Activated T-helper 1 cell treated with anti-CD3 and anti-CD28 coated beads, Interleukin-2, amount 50 U/mL, for 16 hours (primary cell): ENCODE data around the gene PECR.
"Not testable (repeated sequence)": the region's sequence is repeated elsewhere in the genome, so short reads cannot be mapped to it uniquely, and the experiment has no call there.

Source experiments
- DNase-seq, 2 donors: peaks; one replicate each; pipeline ENCODE4 v3.0.0-alpha.2; 2020; ENCODE audit warnings: low read depth in 1 of 2, low spot score in 1 of 2

Gene PECR

DNA sequence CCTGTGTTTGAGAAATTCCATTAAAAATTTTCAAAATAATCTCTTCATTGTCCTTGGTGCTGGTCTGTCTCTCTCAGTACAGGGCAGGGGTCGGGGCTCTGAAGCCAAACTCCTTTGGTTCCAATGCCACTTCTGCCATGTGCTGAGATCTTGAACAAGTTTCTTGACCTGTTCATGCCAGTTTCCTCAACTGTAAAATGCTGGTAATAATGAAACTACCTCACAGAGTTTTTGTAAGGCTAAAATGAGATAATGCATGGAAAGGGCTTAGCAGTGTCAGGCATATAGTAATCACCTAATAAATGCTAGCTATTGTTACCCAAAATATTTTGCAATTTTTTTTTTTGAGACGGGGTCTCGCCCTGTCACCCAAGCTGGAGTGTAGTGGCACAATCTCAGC is 51.4 kb downstream of the PECR start:
- DNase-seq, result no peak

DNA sequence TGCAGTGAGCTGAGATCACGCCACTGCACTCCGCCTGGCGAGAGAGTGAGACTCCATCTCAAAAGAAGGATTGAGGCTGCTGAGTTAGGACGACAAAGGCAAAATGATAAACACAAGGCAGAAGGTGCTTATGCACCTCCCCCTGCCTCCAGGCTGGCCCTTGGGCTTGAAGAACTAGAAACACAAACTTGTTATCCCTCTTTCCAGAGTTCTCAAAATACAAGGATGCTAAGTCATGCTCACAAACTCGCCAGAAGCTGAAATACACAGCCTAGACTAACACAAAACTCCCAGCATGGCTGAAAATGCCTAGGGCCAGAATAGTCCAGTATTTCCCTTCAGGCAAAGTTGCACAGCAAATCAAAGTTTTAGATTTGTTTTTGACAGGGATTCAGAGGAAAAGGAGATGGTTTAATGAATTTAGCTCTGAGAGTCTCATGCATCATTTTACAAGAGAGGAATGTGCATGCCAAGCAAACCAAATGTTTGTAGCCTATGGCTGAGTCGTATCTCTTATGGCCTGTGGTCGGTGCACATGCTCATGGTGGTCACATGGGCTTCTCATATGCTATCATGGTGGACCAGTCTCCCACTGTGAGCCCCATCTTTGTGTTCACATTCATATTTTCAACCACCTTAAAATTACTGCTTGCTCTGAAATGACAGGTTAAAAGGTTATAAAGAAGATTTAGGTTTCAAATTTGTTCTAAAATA is 52.0 kb downstream of the PECR start:
- no peak for DNase-seq

GRCh38 chr2:216024779-216025336 is 56.8 kb downstream of the PECR start:
- DNase-seq, result no peak

- DNase-seq, result no peak
Observed at GRCh38 chr2:216023055-216023648, 58.5 kb downstream of the PECR start.

- DNase-seq, result no peak
Observed at GRCh38 chr2:216021768-216022565, 59.6 kb downstream of the PECR start.

DNA sequence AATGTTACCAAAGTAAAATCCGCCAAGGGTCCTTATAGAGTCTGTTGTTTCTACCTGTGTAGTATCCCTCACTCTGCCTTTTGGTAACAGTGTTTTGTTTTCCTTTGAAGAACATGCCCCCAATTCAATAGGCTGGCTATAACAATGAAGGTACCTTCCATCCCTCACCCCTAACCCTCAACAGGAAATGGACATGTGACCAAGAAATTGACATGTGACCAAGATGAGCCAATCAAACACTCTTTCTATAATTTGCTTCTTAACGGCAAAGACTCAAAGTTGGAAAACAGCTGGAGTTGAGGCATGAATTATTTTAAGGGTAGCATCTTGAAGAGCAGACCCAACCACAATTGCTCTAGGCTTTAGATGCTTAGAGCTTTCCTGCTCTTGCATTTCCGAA is 62.9 kb downstream of the PECR start:
- DNase-seq, result no peak

DNA sequence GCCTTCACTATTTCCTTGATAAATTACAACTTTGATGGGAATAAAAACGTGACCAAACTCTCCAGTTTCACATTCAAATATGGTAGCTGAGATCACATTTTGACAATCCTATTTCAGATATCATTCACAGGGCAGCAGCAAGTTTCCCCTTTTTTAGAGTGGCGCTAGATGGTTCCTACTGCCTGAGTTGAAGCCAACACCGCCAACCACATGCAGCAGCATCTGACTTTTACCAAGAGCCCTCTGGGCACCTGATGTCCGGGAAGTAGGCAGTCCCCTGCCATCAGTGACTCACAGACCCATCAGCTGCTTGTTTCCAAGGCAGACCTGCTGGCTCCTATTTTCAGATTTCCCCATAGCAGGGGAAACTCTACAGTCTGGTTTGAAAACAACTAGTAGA is 64.2 kb downstream of the PECR start:
- no peak for DNase-seq

- DNase-seq, result no peak
Observed at GRCh38 chr2:216016581-216016980, 65.0 kb downstream of the PECR start.

GRCh38 chr2:216015722-216016464 is 65.7 kb downstream of the PECR start:
- no peak for DNase-seq

- no peak for DNase-seq
Observed at GRCh38 chr2:216014986-216015385, 66.6 kb downstream of the PECR start.

GRCh38 chr2:216014006-216014405 is 67.6 kb downstream of the PECR start:
- DNase-seq, result no peak

DNA sequence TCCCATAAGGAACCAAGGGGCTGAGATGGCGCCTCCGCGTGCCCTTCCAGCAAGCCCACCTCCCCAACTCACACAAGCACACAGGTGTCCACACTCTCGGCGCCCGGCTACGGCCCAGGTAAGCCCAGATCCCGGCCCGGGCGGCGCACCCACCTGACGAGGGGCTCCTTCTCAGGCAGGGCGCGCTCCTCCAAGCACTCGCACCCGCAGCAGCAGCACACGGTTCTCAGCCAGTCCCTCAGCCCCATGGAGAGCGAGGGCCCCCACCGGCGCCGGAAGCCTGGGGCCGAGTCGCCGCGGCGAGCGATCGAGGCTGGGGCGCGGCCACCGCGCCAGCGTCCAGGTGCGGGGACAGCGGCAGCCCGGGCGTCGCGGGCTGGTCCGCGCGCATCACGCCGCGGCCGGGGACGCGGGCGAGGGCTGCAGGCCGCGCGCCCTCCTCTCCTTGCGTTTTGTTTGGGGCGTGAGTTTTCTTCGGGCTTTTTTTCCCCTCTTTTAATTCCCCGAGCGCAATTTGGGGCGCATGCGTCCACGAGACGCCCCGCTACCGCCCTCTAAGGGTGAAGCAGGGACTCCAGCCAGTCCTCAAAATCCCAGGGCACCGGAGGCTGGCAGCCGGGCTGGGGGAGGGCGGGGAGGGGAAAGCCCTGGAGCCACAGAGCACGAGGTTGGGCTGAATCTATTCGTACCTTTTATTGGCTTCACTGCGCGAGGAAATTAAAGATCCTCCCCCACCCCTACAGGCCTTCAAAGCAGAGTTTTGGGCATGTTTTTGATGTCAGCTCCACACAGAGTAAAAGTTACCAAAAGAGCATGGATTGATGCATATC is 68.3 kb downstream of the PECR start, which contains the start of gene MREG:
TSS of gene MREG (minus strand) at position 472 of the 830 bp plus-strand sequence. CDS start at position 248, 224 bp downstream.
- peak; percentile 65 to 72 for DNase-seq

- no peak for DNase-seq
Observed at GRCh38 chr2:216012830-216013079, 68.9 kb downstream of the PECR start.

- DNase-seq, result no peak
Observed at GRCh38 chr2:216012133-216012829, 69.3 kb downstream of the PECR start.

DNA sequence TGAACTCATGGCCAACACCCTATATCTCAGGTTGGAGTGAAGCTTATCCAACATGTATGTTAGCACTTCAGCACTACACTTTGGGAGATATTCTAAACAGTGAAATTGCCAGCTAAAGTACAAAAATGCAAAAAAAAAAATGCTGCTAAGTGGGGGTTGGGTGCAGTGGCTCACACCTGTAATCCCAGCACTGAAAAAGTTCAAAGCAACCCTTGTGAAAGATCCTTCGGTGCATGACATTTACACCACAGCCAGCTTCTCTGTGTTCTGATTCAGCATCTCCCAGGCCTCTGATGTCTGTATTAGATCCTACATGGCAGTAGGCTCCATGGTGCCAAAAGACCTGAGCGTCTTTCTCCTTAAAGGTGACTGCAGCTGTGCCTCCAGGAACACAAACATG is 72.4 kb downstream of the PECR start:
- not testable (repeated sequence) for DNase-seq

DNA sequence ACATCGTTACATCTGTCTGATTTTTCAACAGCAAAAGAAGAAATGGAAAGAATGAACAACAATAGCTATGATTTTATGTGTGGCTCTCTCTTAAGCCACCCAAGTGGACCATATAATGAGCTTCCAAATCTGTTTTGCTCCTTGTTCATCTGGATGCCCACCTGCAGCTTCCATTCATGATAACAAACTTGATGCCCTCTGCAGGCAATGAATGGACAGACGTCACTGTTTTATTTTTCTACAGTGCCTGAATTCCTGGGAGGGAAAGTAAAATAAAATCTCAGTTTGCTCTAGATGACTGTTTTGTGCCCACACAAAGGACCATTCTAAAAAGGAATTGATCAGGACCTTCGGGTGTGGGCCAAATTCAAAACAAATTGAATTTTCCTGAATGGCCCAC is 73.2 kb downstream of the PECR start:
- DNase-seq, result no peak

DNA sequence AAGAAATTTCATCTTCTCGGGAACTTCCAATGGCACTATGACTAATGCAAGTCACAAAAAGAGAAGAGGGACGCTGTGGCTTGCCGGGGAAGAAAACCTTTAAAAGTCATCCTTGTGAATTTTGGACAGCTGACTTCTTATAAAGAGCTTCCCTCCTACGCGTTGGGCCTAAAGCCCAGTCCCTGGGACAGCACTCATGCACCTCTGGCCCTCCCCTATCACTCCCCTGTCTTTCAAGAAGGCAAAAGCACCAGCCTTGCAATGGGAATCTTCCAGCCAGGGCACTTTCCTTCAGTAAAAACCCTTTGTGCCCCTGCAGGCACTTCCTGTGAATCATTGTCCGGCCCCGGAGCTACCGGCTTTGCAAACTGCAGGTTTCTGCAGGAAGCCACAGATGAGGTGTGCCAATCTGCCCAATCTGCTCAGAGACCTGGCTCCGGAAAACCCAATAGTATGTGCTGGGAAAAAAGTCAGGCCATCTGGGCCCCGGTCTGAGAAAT is 75.4 kb downstream of the PECR start:
- no peak for DNase-seq

DNA sequence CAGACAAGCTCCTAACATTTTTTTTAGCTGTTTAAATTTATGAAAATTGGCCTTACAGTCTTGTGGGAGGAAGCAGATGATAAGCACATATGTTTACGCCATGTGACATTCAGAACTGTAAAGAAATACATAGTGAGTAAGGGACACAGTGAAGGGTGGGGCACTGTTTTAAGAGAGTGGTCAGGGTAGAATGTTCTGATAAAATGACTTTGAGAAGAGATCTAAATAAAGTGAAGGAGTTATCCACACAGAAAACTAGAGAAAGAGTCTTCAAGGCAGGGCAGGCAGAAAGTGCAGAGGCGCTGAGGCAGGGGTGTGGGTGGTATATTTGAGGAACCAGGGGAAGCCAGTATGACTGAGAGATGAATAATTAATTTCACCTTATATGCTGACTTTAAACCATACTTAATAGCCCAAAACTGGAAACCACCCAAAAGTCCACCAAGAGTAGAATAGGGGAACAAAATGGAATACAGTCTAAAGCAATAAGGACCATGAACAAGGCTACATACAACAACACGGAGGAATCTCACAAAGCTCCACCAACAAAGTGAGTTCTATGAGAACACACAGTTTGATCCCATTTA is 76.8 kb downstream of the PECR start:
- DNase-seq, result no peak
